ENCODE data around the gene ZNF556. TPM values are rescaled to one million over a fixed set of nuclear protein-coding genes. Genes with fewer than 3 reads are reported as not detected.

Gene ZNF556
- total and polyA plus RNA-seq, 10 of the 15 experiments (the other 5 are each of a cell fraction or from before 2014, with no cell fraction given): not detected

GRCh38 chr19:2847507-2847906 is 19.6 kb upstream of the ZNF556 start (continued):
- no peak for TF ChIP-seq EED (IDR thresholded peaks at IDR 0.05; ENCODE audit: low read depth)
- TF ChIP-seq IRF4 (IDR thresholded peaks at IDR 0.05; ENCODE audit: low read depth, low read length): no peak
- no peak for TF ChIP-seq SUZ12 (IDR thresholded peaks at IDR 0.05; ENCODE audit: unreplicated experiment)
- TF ChIP-seq USF2 (IDR thresholded peaks at IDR 0.05; ENCODE audit: borderline replicate concordance, low read depth, low read length): no peak
- no peak for TF ChIP-seq CREM (IDR thresholded peaks at IDR 0.05; ENCODE audit: low read depth)

DNA sequence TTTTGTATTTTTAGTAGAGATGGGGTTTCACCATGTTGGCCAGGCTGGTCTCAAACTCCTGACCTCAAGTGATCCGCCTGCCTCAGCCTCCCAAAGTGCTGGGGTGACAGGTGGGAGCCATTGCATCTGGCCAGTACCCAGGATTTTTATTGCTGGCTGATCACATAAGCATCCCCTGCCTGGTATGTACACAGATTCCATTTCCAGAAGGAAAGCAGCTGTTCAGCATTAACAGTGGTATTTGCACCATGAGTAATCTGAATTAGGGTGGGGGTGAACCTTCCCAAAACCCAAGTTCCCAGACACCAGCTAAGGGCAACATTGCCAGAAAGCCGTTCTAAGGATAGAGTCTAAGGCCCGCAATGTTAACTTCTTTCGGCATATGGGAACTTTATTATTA is 18.5 kb upstream of the ZNF556 start:
- H3K27me3 ChIP-seq (replicated peaks in 1 of 2; ENCODE audit: control insufficient read depth in 2 of 2, insufficient read depth in 2 of 2, low read length in 1 of 2): no peaks in the 10 kb centered on the region
- in situ Hi-C loops (cut with MboI) (no loop called here), intact Hi-C loops (cut with micrococcal nuclease; ENCODE audit: unreplicated experiment) (no loop called here)
- ChIA-PET SMC1A (ENCODE audit: uncharacterized antibody, unreplicated experiment) (no interaction called here), RAD21 (ENCODE audit: unreplicated experiment) (no interaction called here), CTCF (no interaction called here), POLR2A (no interaction called here)
- H3K4me3 ChIP-seq: no peak overlapping the region
- peaks cover 6 to 13% of the 10 kb centered on the region in 2 experiments for H3K36me3 ChIP-seq (ENCODE audit: control insufficient read depth in 2 of 2, insufficient read depth in 2 of 2, low read length in 1 of 2)
- TF ChIP-seq WRNIP1 (IDR thresholded peaks at IDR 0.05; ENCODE audit: borderline replicate concordance, low read depth, low read length): no peak
- no peak for TF ChIP-seq GABPA (IDR thresholded peaks at IDR 0.05; ENCODE audit: low read depth)
- no peak for TF ChIP-seq STAT3 (IDR thresholded peaks at IDR 0.05; ENCODE audit: low read depth, low read length)
- no peak for TF ChIP-seq HDGF (IDR thresholded peaks at IDR 0.05)
- TF ChIP-seq USF2 (IDR thresholded peaks at IDR 0.05; ENCODE audit: borderline replicate concordance, low read depth, low read length): no peak
- TF ChIP-seq MYB (IDR thresholded peaks at IDR 0.05; ENCODE audit: borderline replicate concordance, low read depth, low read length): no peak
- no peak for TF ChIP-seq SIN3A (IDR thresholded peaks at IDR 0.05; ENCODE audit: low read depth, low read length)
- TF ChIP-seq ZNF24 (IDR thresholded peaks at IDR 0.05): no peak
- no peak for TF ChIP-seq MEF2B (IDR thresholded peaks at IDR 0.05; ENCODE audit: partially characterized antibody, poor library complexity, severe bottlenecking)
- no peak for TF ChIP-seq NR2C2 (IDR thresholded peaks at IDR 0.05; ENCODE audit: borderline replicate concordance, control insufficient read depth, insufficient read length, low read depth)
- no peak for TF ChIP-seq KDM1A (IDR thresholded peaks at IDR 0.05; ENCODE audit: borderline replicate concordance)
- TF ChIP-seq HCFC1 (IDR thresholded peaks at IDR 0.05; ENCODE audit: low read length): no peak
- no peak for TF ChIP-seq TBL1XR1 (IDR thresholded peaks at IDR 0.05; ENCODE audit: low read depth, low read length)
- no peak for DNase-seq (ENCODE audit: low read depth, low spot score)
- H3K4me1 ChIP-seq (ENCODE audit: control insufficient read depth, insufficient read depth, low read length): no peaks in the 10 kb centered on the region
- no peak overlapping the region for H3K9ac ChIP-seq (ENCODE audit: control insufficient read depth, insufficient read depth, low read length)
- no peak overlapping the region for H3K27ac ChIP-seq (ENCODE audit: control insufficient read depth, insufficient read depth)
- H3K4me2 ChIP-seq (ENCODE audit: control insufficient read depth, insufficient read depth): no peak overlapping the region
- no peak for FAIRE-seq
- 87% methylated on average over 4 of the region's 4 CpGs for WGBS (ENCODE audit: insufficient coverage, insufficient replicate concordance, low lambda C conversion rate, missing lambda C conversion rate)
- H4K20me1 ChIP-seq (ENCODE audit: control insufficient read depth, insufficient read depth): no peaks in the 10 kb centered on the region
- H3K79me2 ChIP-seq (ENCODE audit: control insufficient read depth, insufficient read depth, low read length): no peaks in the 10 kb centered on the region
- BruUV-seq (replicated peaks): no TSS peak
- ATAC-seq: no peak
- H2AFZ ChIP-seq (ENCODE audit: control insufficient read depth, low read depth, low read length): no peak overlapping the region
- H3K9me3 ChIP-seq (replicated peaks; ENCODE audit: control insufficient read depth, insufficient read depth, low read length): peaks cover 34% of the 10 kb centered on the region

All from GM12878 (cell line).